ENCODE results near the gene LINC01488. TPM values are rescaled to one million over a fixed set of nuclear protein-coding genes. Genes with fewer than 3 reads are reported as not detected.

LINC01488 gene
- total and polyA plus RNA-seq, 10 of the 15 experiments (the other 5 are each of a cell fraction or from before 2014, with no cell fraction given) = not detected

- CTCF ChIA-PET = no interaction called here
- DNase-seq (ENCODE audit: low read depth, low spot score) (no peak), FAIRE-seq (no peak), ATAC-seq (no peak)
- Histone ChIP-seq H3K27me3 (replicated peaks in 1 of 2; ENCODE audit: control insufficient read depth in 2 of 2, insufficient read depth in 2 of 2, low read length in 1 of 2) (no peaks in the 10 kb centered on the region; a peak in 1 of 4 replicates), H3K4me2 (ENCODE audit: control insufficient read depth, insufficient read depth) (no peak overlapping the region), H3K27ac (ENCODE audit: control insufficient read depth, insufficient read depth) (no peak overlapping the region), H3K4me3 (no peak overlapping the region), H3K9ac (ENCODE audit: control insufficient read depth, insufficient read depth, low read length) (no peak overlapping the region), H3K36me3 (ENCODE audit: control insufficient read depth in 2 of 2, insufficient read depth in 2 of 2, low read length in 1 of 2) (no peaks in the 10 kb centered on the region), H3K9me3 (replicated peaks; ENCODE audit: control insufficient read depth, insufficient read depth, low read length) (no peaks in the 10 kb centered on the region), H2AFZ (ENCODE audit: control insufficient read depth, low read depth, low read length) (no peak overlapping the region), H3K79me2 (ENCODE audit: control insufficient read depth, insufficient read depth, low read length) (no peaks in the 10 kb centered on the region), H4K20me1 (ENCODE audit: control insufficient read depth, insufficient read depth) (no peaks in the 10 kb centered on the region; the same call in 1 of the 2 replicates), H3K4me1 (ENCODE audit: control insufficient read depth, insufficient read depth, low read length) (no peaks in the 10 kb centered on the region)
- WGBS (ENCODE audit: insufficient coverage, insufficient replicate concordance, low lambda C conversion rate, missing lambda C conversion rate) = 31% methylated on average over 27 of the region's 27 CpGs
- BruUV-seq (replicated peaks) = no TSS peak
- intact Hi-C loops (cut with micrococcal nuclease; ENCODE audit: unreplicated experiment) = no loop called here
- POLR2A ChIA-PET = no interaction called here
- in situ Hi-C loops (cut with MboI) = no loop called here
- SMC1A ChIA-PET (ENCODE audit: uncharacterized antibody, unreplicated experiment) = no interaction called here
- RAD21 ChIA-PET (ENCODE audit: unreplicated experiment) = no interaction called here
- TF ChIP-seq SIX5 (IDR thresholded peaks at IDR 0.05; ENCODE audit: low read depth, low read length, severe bottlenecking) (no peak), BRCA1 (IDR thresholded peaks at IDR 0.05; ENCODE audit: low read depth, low read length) (no peak), CHD4 (IDR thresholded peaks at IDR 0.05) (no peak), NFYA (IDR thresholded peaks at IDR 0.05; ENCODE audit: borderline replicate concordance, low read depth, low read length) (no peak), IRF3 (IDR thresholded peaks at IDR 0.05) (no peak), SUPT20H (IDR thresholded peaks at IDR 0.05; ENCODE audit: borderline replicate concordance, control insufficient read depth, low read depth, low read length) (no peak), RELB (IDR thresholded peaks at IDR 0.05; ENCODE audit: low read depth) (no peak), FOXK2 (IDR thresholded peaks at IDR 0.05) (no peak), ZBTB4 (CRISPR knock-in tag; IDR thresholded peaks at IDR 0.05) (no peak), ETV6 (conservative IDR thresholded peaks at IDR 0.05 in 1 of 2, IDR thresholded peaks at IDR 0.05 in 1 of 2; ENCODE audit: borderline replicate concordance in 1 of 2, low read depth in 1 of 2) (no peak), RELA (IDR thresholded peaks at IDR 0.05; ENCODE audit: borderline replicate concordance, partially characterized antibody) (no peak)
Observed at GRCh38 chr11:69492201-69492991, 10.9 kb downstream of the LINC01488 start.
